Brain microvascular endothelial cell (primary cell): ENCODE measurements around the gene VTI1A.

Source experiments
- DNase-seq: peaks from one replicate; pipeline ENCODE4 v3.0.0-alpha.2; 2020
- H3K27ac ChIP-seq: fragments of 250-450 bp; sonication (Bioruptor Pico); 2 replicates; pipeline ENCODE4 v1.5.1; 2020; ENCODE audit warnings: mild to moderate bottlenecking, moderate library complexity
- H3K27me3 ChIP-seq: fragments of 250-450 bp; sonication (Bioruptor Pico); replicated peaks from 2 replicates; pipeline ENCODE4 v1.5.1; 2020; ENCODE audit warnings: mild to moderate bottlenecking
- H3K36me3 ChIP-seq: fragments of 250-450 bp; sonication (Bioruptor Pico); replicated peaks from 2 replicates; pipeline ENCODE4 v1.5.1; 2020; ENCODE audit warnings: mild to moderate bottlenecking
- H3K4me3 ChIP-seq: 2 replicates; pipeline ENCODE4 v1.5.1; 2011; ENCODE audit warnings: low read depth, mild to moderate bottlenecking, control low read depth, low read length, moderate library complexity
- CTCF ChIP-seq: IDR thresholded peaks from 2 replicates; pipeline ENCODE4 v1.5.1; 2011; ENCODE audit warnings: low read depth, mild to moderate bottlenecking, moderate library complexity, low read length, control low read depth, inconsistent platforms; ENCODE audit errors: missing control alignments
- in situ Hi-C: cut with HindIII; loops from 2 replicates; pipeline ENCODE4 v1.10.0; 2017; ENCODE audit warnings: low sequenced_read_pairs, low pct_ligation_motif_present

VTI1A gene

GRCh38 chr10:112779025-112779770 lies 332.2 kb downstream of the VTI1A start:
- Histone ChIP-seq H3K4me3 (no peak overlapping the region), H3K27me3 (no peaks in the 10 kb centered on the region), H3K27ac (no peak overlapping the region), H3K36me3 (no peaks in the 10 kb centered on the region)
- no peak for DNase-seq
- TF ChIP-seq CTCF: no peak
- in situ Hi-C loops: no loop called here

- Histone ChIP-seq H3K4me3 (no peak overlapping the region), H3K36me3 (no peaks in the 10 kb centered on the region), H3K27me3 (no peaks in the 10 kb centered on the region), H3K27ac (no peak overlapping the region)
- no peak for DNase-seq
- no peak for TF ChIP-seq CTCF
- in situ Hi-C loops: no loop called here
Observed at GRCh38 chr10:112782200-112782907, 335.3 kb downstream of the VTI1A start.

- no peak for DNase-seq
- Histone ChIP-seq H3K27ac (no peak overlapping the region), H3K27me3 (no peaks in the 10 kb centered on the region), H3K4me3 (no peak overlapping the region), H3K36me3 (no peaks in the 10 kb centered on the region)
- no peak for TF ChIP-seq CTCF
- in situ Hi-C loops: no loop called here
Observed at GRCh38 chr10:112783351-112784021, 336.5 kb downstream of the VTI1A start.

DNA sequence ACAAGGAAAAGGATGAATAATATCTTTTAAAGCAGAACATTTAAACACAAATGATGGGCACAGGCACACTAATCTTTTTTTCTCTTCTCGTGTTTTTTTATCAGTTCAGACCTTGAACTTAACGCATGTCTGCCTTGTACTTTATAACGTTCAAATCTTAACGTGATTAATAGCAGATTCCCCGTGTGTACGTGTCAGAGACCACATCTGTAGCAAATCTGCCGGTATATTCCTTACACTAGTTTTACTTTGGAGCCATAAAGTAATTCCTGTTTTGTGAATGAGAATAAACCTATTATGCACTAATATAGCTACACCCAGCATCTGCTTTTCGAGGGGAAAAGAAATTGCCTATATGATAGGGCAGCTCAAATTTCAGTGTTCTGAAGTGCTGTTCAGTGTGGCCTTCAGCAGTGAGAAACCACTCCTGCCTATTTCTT lies 337.0 kb downstream of the VTI1A start:
- Histone ChIP-seq H3K27ac (no peak overlapping the region), H3K27me3 (no peaks in the 10 kb centered on the region), H3K4me3 (no peak overlapping the region), H3K36me3 (no peaks in the 10 kb centered on the region)
- TF ChIP-seq CTCF: no peak
- no peak for DNase-seq
- in situ Hi-C loops: no loop called here

DNA sequence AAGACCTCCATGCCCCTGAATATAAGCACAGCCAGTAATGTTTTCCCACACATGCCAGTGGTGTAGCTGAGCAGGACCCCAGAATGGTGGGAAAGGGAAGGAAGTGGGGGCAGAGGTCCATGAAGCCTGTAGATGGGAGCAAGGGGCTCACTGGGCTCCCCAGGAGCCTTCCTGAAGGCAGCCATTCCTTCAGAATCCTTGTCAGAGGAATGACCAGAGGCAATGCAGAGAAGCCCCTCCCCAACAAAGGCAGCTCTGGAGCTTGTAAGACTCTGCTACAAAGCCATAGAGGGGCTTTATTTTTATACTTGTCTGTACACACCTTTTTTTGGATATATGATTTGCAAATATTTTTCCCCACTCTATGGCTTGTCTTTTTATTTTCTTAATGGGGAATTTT lies 338.1 kb downstream of the VTI1A start:
- DNase-seq: no peak
- in situ Hi-C loops: no loop called here

More for the DNA sequence above, 338.1 kb downstream of the VTI1A start:
- Histone ChIP-seq H3K36me3 (no peaks in the 10 kb centered on the region), H3K27ac (no peak overlapping the region), H3K27me3 (no peaks in the 10 kb centered on the region), H3K4me3 (no peak overlapping the region)
- no peak for TF ChIP-seq CTCF
